ENCODE results near the gene SHB.

SHB gene

DNA sequence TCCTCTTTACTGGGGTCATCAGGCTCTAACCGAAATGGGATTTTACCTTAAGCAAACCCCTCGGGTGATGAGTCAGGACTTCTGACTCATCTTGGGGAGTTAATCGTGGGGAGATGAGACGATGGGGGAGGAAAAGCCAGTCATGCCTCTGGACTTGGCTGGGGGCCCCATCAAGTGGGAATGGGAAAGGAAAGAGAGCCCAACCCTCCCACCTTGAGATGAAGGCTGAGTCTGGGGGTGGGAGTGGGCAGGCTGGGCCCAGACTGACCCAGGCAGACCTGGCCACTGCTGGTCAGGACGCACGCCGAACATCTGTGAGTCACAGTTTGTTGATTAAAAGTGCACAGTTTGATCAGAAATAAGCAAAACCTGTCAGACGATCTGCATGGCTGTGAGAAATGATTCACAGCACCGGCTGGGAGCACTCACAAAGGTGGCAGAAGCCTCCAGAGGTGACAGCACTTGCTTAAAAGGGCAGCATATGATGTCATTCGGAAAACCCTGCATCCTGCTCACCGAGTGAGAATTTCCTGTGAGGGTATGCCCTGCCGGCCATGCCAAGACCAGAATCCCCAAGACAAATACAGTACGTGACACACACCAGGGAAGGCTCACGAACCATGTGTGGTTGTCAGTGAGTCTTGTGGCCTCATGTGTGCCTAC is 115.1 kb downstream of the SHB start:
- no peaks in the 10 kb centered on the region for H4K20me1 ChIP-seq (ENCODE audit: insufficient read depth, low read length)
- no peak overlapping the region for H2AFZ ChIP-seq (ENCODE audit: low read depth, low read length)
- peak overlapping the region; percentile 48; the same call in 1 of the 2 replicates for H3K9ac ChIP-seq (ENCODE audit: low read length)
- H3K79me2 ChIP-seq (ENCODE audit: low read length), result no peaks in the 10 kb centered on the region
- peaks cover 12% of the 10 kb centered on the region for H3K36me3 ChIP-seq (replicated peaks; ENCODE audit: low read depth, low read length)
- TF ChIP-seq EZH2phosphoT487 (IDR thresholded peaks at IDR 0.05; ENCODE audit: low read depth), result no peak
- TF ChIP-seq, protein P1, sequence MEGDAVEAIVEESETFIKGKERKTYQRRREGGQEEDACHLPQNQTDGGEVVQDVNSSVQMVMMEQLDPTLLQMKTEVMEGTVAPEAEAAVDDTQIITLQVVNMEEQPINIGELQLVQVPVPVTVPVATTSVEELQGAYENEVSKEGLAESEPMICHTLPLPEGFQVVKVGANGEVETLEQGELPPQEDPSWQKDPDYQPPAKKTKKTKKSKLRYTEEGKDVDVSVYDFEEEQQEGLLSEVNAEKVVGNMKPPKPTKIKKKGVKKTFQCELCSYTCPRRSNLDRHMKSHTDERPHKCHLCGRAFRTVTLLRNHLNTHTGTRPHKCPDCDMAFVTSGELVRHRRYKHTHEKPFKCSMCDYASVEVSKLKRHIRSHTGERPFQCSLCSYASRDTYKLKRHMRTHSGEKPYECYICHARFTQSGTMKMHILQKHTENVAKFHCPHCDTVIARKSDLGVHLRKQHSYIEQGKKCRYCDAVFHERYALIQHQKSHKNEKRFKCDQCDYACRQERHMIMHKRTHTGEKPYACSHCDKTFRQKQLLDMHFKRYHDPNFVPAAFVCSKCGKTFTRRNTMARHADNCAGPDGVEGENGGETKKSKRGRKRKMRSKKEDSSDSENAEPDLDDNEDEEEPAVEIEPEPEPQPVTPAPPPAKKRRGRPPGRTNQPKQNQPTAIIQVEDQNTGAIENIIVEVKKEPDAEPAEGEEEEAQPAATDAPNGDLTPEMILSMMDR (IDR thresholded peaks at IDR 0.05; ENCODE audit: low read depth, low read length), result no peak
- H3K27me3 ChIP-seq (ENCODE audit: low read depth, low read length), result no peaks in the 10 kb centered on the region
- peak overlapping the region; percentile 64 for H3K4me3 ChIP-seq (ENCODE audit: low read length)
- H3K27ac ChIP-seq (ENCODE audit: low read length), result peak overlapping the region; percentile 88
- peak overlapping the region; percentile 84 for H3K4me2 ChIP-seq (ENCODE audit: low read length)
- H3K9me3 ChIP-seq (ENCODE audit: insufficient read depth, low read length), result no peaks in the 10 kb centered on the region
- H3K4me1 ChIP-seq (ENCODE audit: low read length), result peaks cover 49% of the 10 kb centered on the region

DNA sequence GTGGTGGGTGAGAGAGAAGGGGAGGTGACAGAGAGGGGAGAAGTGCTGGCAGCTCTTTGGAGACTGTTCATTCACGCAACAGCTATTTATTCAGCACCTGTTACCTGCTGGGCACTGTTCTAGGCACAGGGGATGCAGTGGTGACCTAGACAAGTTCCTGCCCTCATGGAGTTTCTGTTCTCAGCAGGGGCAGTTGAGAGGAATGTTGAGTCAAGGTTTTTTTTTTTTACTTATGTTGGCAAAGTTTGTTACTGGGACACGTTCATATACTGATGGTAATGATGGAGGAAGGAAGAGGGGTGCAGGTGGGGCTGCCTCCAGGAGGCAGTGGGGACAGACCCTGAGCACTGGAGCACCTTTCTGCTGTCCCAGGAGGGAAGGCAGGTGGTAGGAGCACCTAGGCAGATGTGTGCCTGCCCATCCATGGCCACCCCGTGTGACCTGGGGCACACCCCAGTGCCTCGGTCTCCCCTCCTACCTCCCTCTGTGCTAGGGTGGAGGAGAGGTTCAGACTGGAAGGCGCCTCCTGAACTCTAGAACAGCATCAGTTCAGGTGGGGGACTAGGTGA is 115.7 kb downstream of the SHB start:
- H3K4me2 ChIP-seq (ENCODE audit: low read length), result peak overlapping the region; percentile 84
- no peaks in the 10 kb centered on the region for H4K20me1 ChIP-seq (ENCODE audit: insufficient read depth, low read length)
- no peaks in the 10 kb centered on the region for H3K27me3 ChIP-seq (ENCODE audit: low read depth, low read length)
- H2AFZ ChIP-seq (ENCODE audit: low read depth, low read length), result no peak overlapping the region
- peaks cover 49% of the 10 kb centered on the region for H3K4me1 ChIP-seq (ENCODE audit: low read length)
- peak overlapping the region; percentile 48; the same call in 1 of the 2 replicates for H3K9ac ChIP-seq (ENCODE audit: low read length)
- no peaks in the 10 kb centered on the region for H3K79me2 ChIP-seq (ENCODE audit: low read length)
- H3K36me3 ChIP-seq (replicated peaks; ENCODE audit: low read depth, low read length), result peaks cover 12% of the 10 kb centered on the region
- H3K9me3 ChIP-seq (ENCODE audit: insufficient read depth, low read length), result no peaks in the 10 kb centered on the region
- H3K4me3 ChIP-seq (ENCODE audit: low read length), result peak overlapping the region; percentile 64
- TF ChIP-seq, protein P1 (IDR thresholded peaks at IDR 0.05; ENCODE audit: low read depth, low read length), result no peak
- no peak for TF ChIP-seq EZH2phosphoT487 (IDR thresholded peaks at IDR 0.05; ENCODE audit: low read depth)
- H3K27ac ChIP-seq (ENCODE audit: low read length), result peak overlapping the region; percentile 88

DNA sequence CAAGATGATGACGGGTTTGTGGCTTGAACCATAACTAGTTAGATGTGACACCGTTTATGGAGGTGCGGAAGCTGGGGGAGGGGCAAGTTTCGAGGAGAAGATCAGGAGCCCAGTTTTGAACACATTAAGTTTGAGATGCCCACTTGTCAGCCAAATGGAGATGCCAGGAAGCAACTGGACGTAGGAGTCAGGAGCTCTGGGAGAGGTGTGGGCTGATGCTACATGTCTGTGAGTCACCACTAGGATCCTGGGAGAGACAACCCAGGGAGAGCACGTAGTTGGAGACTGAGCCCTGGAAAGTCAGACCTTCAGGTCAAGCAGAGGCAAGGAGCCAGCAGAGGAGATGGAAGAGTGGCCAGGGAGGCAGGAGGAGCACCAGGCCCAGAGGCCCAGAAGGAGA is 116.3 kb downstream of the SHB start:
- Histone ChIP-seq H3K4me3 (ENCODE audit: low read length) (no peak overlapping the region), H4K20me1 (ENCODE audit: insufficient read depth, low read length) (no peaks in the 10 kb centered on the region), H3K27me3 (ENCODE audit: low read depth, low read length) (no peaks in the 10 kb centered on the region), H3K27ac (ENCODE audit: low read length) (peak overlapping the region; percentile 88; the same call in 1 of the 2 replicates), H3K9me3 (ENCODE audit: insufficient read depth, low read length) (no peaks in the 10 kb centered on the region), H3K36me3 (replicated peaks; ENCODE audit: low read depth, low read length) (peaks cover 12% of the 10 kb centered on the region), H3K79me2 (ENCODE audit: low read length) (no peaks in the 10 kb centered on the region), H3K4me2 (ENCODE audit: low read length) (peak overlapping the region; percentile 84), H2AFZ (ENCODE audit: low read depth, low read length) (no peak overlapping the region), H3K9ac (ENCODE audit: low read length) (no peak overlapping the region), H3K4me1 (ENCODE audit: low read length) (peaks cover 49% of the 10 kb centered on the region)
- TF ChIP-seq, protein P1 (IDR thresholded peaks at IDR 0.05; ENCODE audit: low read depth, low read length), result no peak
- TF ChIP-seq EZH2phosphoT487 (IDR thresholded peaks at IDR 0.05; ENCODE audit: low read depth), result no peak

DNA sequence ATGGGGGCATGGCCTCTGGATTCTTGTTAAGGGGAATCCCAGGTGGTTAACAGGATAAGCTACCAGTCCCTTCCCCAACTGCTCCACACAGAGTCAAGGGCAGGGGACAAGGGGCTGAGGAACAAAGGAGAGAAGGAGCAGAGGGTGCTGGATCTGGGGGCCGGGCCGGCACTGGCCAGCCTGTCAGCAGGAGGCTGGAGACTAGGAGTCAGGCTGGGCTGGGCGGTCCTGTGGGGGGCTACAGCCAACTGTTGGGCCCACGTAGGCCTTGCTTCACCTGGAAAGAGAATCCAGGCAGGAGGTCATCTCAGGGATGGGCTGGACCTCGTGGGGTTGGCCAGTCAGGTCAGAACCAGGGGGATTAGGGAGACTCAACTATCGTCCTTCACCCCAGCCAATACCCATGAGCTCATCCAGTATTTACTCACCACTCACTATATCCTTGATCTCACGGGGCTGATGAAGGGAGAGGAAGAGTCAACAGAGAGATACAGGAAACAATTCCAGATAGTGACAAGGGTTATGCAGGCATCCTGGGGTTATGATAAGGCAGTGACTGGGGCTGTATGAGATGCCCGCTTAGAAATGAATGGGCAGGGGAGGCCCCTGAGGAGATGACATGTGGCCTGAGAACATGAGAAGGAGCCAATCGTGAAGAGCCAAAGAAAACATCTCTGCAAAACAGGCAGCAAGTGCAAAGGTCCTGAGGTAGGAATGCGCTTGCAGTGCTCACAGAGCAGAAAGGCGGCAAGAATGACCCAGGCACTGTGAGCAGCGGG is 117.2 kb downstream of the SHB start:
- no peaks in the 10 kb centered on the region for H3K9me3 ChIP-seq (ENCODE audit: insufficient read depth, low read length)
- H3K79me2 ChIP-seq (ENCODE audit: low read length), result no peaks in the 10 kb centered on the region
- H3K36me3 ChIP-seq (replicated peaks; ENCODE audit: low read depth, low read length), result peaks cover 12% of the 10 kb centered on the region
- no peaks in the 10 kb centered on the region for H3K27me3 ChIP-seq (ENCODE audit: low read depth, low read length)
- no peak overlapping the region for H2AFZ ChIP-seq (ENCODE audit: low read depth, low read length)
- no peak overlapping the region for H3K4me2 ChIP-seq (ENCODE audit: low read length)
- H3K4me3 ChIP-seq (ENCODE audit: low read length), result no peak overlapping the region
- no peak overlapping the region for H3K27ac ChIP-seq (ENCODE audit: low read length)
- TF ChIP-seq EZH2phosphoT487 (IDR thresholded peaks at IDR 0.05; ENCODE audit: low read depth), result no peak
- TF ChIP-seq, protein P1 (IDR thresholded peaks at IDR 0.05; ENCODE audit: low read depth, low read length), result no peak
- no peak overlapping the region for H3K9ac ChIP-seq (ENCODE audit: low read length)
- H3K4me1 ChIP-seq (ENCODE audit: low read length), result peaks cover 49% of the 10 kb centered on the region
- H4K20me1 ChIP-seq (ENCODE audit: insufficient read depth, low read length), result no peaks in the 10 kb centered on the region
